Esophagus muscularis mucosa (tissue), 3 donors: Measurements from ENCODE around the gene EGR2.

ENCODE experiments used
- CTCF ChIP-seq, 3 experiments: fragments of 200-600 bp in 2 of 3; fragments of 450-650 bp in 1 of 3; sonication (generic) in 2 of 3; IDR thresholded peaks; one replicate each; pipeline ENCODE4 v1.5.1; 2017 to 2019; ENCODE audit warnings: antibody characterized with exemption in 3 of 3, mild to moderate bottlenecking in 2 of 3, moderate library complexity in 1 of 3
- POLR2A ChIP-seq: fragments of 450-650 bp; IDR thresholded peaks from one replicate; pipeline ENCODE4 v1.6.1; 2017; ENCODE audit warnings: antibody characterized with exemption, moderate library complexity, mild to moderate bottlenecking, low read depth
- POLR2AphosphoS5 ChIP-seq, 2 donors: sonication (generic); formaldehyde crosslinking; IDR thresholded peaks; one replicate each; pipeline ENCODE4 v1.6.1; 2017; ENCODE audit warnings: antibody characterized with exemption in 2 of 2

GRCh38 chr10:62801871-62802270 is 14.3 kb downstream of the EGR2 start:
- TF ChIP-seq CTCF (IDR thresholded peaks at IDR 0.05) (no peak), POLR2AphosphoS5 (IDR thresholded peaks at IDR 0.05) (no peak), POLR2A (no peak)
